AG09309 (cell line): ENCODE results near the gene CFAP20DC.
"Not testable (repeated sequence)": the region's sequence is repeated elsewhere in the genome, so short reads cannot be mapped to it uniquely, and the experiment has no call there.

Source experiments
- DNase-seq: peaks from one replicate; pipeline ENCODE4 v3.0.0-alpha.2; 2010; ENCODE audit warnings: low read depth
- H3K4me3 ChIP-seq: 2 replicates; pipeline ENCODE4 v1.5.1; 2011; ENCODE audit warnings: mild to moderate bottlenecking, low read depth, low read length, moderate library complexity; ENCODE audit not compliant: control insufficient read depth
- CTCF ChIP-seq: IDR thresholded peaks from 2 replicates; pipeline ENCODE4 v1.5.1; 2011; ENCODE audit warnings: mild to moderate bottlenecking, low read depth, low read length, inconsistent platforms; ENCODE audit not compliant: insufficient read depth, control insufficient read depth; ENCODE audit errors: missing control alignments

The CFAP20DC gene

DNA sequence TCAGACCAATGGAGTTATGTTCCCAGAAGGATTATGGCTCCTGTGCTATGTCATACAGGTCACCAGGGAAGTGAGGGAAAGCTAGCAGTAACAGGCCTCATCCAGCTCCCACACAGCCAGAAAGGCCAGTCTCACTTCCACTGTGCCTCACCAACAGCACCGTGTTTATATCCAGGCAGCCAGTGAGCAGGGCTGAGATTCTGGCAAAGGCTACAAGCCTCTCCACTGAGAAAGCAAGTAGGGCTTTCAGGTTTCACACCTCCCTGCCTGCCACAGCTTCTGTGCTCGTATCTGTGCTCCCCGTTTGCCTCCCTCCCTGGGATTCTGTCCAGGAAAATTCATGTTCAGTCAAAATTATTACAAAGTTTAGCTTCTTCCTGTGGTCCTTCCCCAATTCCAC, 14.9 kb upstream of the CFAP20DC start:
- no peak overlapping the region for H3K4me3 ChIP-seq
- TF ChIP-seq CTCF, result no peak
- no peak for DNase-seq

DNA sequence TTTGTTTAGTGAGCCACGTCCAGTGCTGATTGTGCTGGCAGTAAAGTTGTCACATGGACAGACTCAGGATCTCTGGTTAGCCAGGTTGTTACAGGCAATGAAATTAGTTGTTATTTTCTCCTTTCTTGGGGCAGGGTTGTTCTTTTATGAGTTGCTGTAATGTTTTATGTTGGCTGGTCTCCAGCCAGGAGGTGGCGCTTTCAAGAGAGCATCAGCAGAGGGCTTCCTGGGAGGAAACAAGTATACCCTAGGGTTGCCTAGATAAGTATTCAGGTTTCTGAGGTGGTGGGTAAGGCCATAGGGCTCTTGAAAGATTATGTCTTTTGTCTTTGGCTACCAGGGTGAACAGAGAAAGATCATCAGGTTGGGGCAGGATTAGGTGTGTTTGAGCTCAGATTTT, 14.5 kb upstream of the CFAP20DC start:
- TF ChIP-seq CTCF, result peak; percentile 3
- DNase-seq, result no peak
- no peak overlapping the region for H3K4me3 ChIP-seq

GRCh38 chr3:59056706-59057105, 6.9 kb upstream of the CFAP20DC start:
- H3K4me3 ChIP-seq, result no peak overlapping the region
- TF ChIP-seq CTCF, result no peak
- DNase-seq, result peak; percentile 55

DNA sequence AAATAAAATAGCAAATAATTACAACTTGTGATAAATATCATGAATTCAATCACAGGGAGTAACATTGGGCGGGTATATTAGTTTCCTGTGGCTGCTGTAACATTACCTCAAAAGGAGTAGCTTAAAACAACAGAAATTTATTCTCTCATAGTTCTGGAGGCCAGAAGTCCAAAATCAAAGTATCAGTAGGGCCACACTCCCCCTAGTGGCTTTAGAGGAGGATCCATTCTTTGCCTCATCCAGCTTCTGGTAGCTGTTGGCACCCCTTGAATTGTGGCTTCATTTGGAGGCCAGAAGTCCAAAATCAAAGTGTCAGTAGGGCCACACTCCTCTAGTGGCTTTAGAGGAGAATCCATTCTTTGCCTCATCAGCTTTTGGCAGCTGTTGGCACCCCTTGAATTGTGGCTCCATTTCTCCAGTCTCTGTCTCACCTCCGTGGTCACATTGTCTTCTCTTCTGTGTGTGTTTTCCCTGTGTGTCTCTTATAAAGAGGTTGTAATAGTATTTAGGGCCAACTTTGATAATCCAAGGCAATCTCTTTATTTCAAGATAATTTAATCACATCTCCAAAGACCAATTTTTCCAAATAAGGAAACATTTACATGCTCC, 3.1 kb upstream of the CFAP20DC start:
- peak; percentile 77 for TF ChIP-seq CTCF
- H3K4me3 ChIP-seq, result no peak overlapping the region
- no peak for DNase-seq

- H3K4me3 ChIP-seq, DNase-seq: not testable (repeated sequence)
These were observed 1.1 kb upstream of the CFAP20DC start for GRCh38 chr3:59050811-59051414.

DNA sequence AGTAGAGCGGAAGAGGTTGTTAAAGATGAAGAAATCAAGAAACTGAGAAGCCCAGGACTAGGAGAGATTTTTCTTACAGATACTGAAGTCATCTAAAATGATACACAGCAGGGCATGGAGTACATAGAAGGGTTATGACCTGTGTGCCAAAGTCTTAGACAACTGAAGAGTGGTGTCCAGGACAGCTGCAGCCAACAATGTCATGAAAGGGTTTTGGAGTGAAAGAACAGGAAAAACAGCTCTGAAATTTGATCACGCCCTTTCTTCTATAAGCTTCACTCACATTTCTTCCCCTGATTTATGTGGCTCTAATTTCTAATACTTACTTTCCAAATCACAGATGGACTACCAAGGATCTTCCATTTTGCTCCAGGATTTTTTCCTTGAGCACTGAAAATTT, 3.0 kb downstream of the CFAP20DC start:
- DNase-seq, result no peak
- TF ChIP-seq CTCF, result no peak

DNA sequence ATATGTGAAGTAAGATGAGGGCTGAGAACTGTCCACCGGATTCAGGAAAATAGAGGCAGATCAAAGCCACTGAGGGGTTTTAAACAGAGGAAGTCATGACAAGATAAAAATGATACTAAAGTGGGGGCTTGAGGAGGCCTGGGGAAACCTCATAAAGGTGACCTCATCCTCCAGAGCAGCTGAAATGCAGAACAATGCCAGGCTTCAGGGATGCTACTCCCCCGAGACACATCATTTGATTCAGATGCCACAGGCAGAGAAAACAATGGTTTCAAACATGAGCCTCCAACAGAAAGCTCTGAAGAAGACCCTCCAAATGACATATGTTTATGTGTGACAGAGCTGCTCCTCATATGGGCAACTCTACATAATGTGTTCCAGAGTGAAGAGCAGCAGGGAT, 6.4 kb downstream of the CFAP20DC start:
- H3K4me3 ChIP-seq, result no peak overlapping the region
- TF ChIP-seq CTCF, result no peak
- DNase-seq, result no peak

More for the DNA sequence above, 3.0 kb downstream of the CFAP20DC start:
- H3K4me3 ChIP-seq, result no peak overlapping the region
